H1 (cell line): ENCODE measurements around the gene RAP2A. TPM values are rescaled to one million over a fixed set of nuclear protein-coding genes. Genes with fewer than 3 reads are reported as not detected.

Experiments used
- CREB1 ChIP-seq: IDR thresholded peaks from 2 replicates; pipeline ENCODE4 v1.6.1; 2012; ENCODE audit warnings: inconsistent platforms
- RBBP5 ChIP-seq: IDR thresholded peaks from 2 replicates; pipeline ENCODE4 v1.7.1; 2012; ENCODE audit warnings: low read depth, mild to moderate bottlenecking, inconsistent platforms, low read length, moderate library complexity, borderline replicate concordance
- SUZ12 ChIP-seq: fragments of 200-600 bp; sonication (generic); IDR thresholded peaks from 2 replicates; pipeline ENCODE4 v1.6.1; 2012; ENCODE audit warnings: mild to moderate bottlenecking, inconsistent platforms, low read length, moderate library complexity, mixed read lengths
- TCF12 ChIP-seq: IDR thresholded peaks from 2 replicates; pipeline ENCODE4 v1.6.1; 2011; ENCODE audit warnings: low read depth, mild to moderate bottlenecking, low read length
- polyA plus RNA-seq, 7 experiments: library from polyadenylated mRNA; depleted of rRNA in 3 of 7; stranded (reverse) in 5 of 7; unstranded in 2 of 7; fragments of >200 nt in 5 of 7; fragments of 200-250 nt in 2 of 7; gene quantifications; 1 replicate in 5 of 7; 2 replicates in 1 of 7; 4 replicates in 1 of 7; pipeline versions ENCODE4 v1.2.1 to v1.2.3, GENCODE V29; 2011 to 2013; ENCODE audit warnings: missing spikeins in 2 of 7, mixed read lengths in 2 of 7
- total RNA-seq: library from RNA; stranded (reverse); fragmentation: NEBNext Ultra II Directional; extraction: Animal tissue kit (Norgen Biotek cat#: 25700); gene quantifications from 2 replicates; pipeline ENCODE4 v1.2.1, GENCODE V29; 2021
- TF ChIP-seq, protein P1 (sequence below), 3 experiments: IDR thresholded peaks; 1 replicate in 2 of 3; 2 replicates in 1 of 3; pipeline versions ENCODE4 v1.5.1 to v1.6.1; 2011; ENCODE audit warnings: low read length in 3 of 3, mild to moderate bottlenecking in 3 of 3, inconsistent platforms in 2 of 3, low read depth in 1 of 3, moderate library complexity in 1 of 3; ENCODE audit not compliant: insufficient read depth in 1 of 3; ENCODE audit errors: control extremely low read depth in 1 of 3

The RAP2A gene
- total and polyA plus RNA-seq, 2 of the 8 experiments (the other 6 are each of a cell fraction or from before 2014, with no cell fraction given): 8.4 to 43.4 TPM

DNA sequence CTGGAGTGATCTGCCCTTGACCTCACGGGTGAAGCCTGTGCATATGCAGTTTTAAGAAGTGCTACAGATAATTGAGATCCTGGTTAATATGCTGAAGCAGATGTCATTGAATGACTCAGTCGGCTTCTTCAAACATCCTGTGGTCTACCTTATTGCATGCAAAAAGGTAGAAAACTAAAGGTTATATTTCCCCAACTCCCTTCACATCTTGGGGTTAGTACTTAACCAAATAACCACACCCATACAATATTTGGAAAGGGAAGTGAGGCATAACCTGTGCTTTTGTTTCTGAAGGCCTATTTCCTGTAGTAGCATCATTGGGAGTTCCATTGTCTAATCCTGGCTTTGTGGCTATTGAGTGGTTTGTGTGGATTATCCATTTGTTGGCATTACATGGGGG, 58.3 kb downstream of the RAP2A start (continued):
- TF ChIP-seq, protein P1, sequence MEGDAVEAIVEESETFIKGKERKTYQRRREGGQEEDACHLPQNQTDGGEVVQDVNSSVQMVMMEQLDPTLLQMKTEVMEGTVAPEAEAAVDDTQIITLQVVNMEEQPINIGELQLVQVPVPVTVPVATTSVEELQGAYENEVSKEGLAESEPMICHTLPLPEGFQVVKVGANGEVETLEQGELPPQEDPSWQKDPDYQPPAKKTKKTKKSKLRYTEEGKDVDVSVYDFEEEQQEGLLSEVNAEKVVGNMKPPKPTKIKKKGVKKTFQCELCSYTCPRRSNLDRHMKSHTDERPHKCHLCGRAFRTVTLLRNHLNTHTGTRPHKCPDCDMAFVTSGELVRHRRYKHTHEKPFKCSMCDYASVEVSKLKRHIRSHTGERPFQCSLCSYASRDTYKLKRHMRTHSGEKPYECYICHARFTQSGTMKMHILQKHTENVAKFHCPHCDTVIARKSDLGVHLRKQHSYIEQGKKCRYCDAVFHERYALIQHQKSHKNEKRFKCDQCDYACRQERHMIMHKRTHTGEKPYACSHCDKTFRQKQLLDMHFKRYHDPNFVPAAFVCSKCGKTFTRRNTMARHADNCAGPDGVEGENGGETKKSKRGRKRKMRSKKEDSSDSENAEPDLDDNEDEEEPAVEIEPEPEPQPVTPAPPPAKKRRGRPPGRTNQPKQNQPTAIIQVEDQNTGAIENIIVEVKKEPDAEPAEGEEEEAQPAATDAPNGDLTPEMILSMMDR (IDR thresholded peaks at IDR 0.05; ENCODE audit: control extremely low read depth in 1 of 3, insufficient read depth in 1 of 3, low read depth in 1 of 3, low read length in 3 of 3): no peak
- TF ChIP-seq SUZ12 (no peak), TCF12 (no peak), RBBP5 (no peak), CREB1 (no peak)
- TF ChIP-seq, all 59 proteins: peak for 0
